Ishikawa (cell line): ENCODE results near the gene MTG2.

ENCODE experiments used
- EP300 ChIP-seq: IDR thresholded peaks from 2 replicates; pipeline ENCODE4 v1.6.1; 2012; ENCODE audit warnings: borderline replicate concordance
- MAX ChIP-seq: IDR thresholded peaks from 2 replicates; pipeline ENCODE4 v1.6.1; 2012
- REST ChIP-seq: IDR thresholded peaks from 2 replicates; pipeline ENCODE4 v1.6.1; 2012; ENCODE audit warnings: low read depth, mild to moderate bottlenecking
- TEAD4 ChIP-seq: IDR thresholded peaks from 2 replicates; pipeline ENCODE4 v1.6.1; 2012
- USF1 ChIP-seq: IDR thresholded peaks from 2 replicates; pipeline ENCODE4 v1.6.1; 2012
- YY1 ChIP-seq: IDR thresholded peaks from 2 replicates; pipeline ENCODE4 v1.6.1; 2012; ENCODE audit warnings: low read depth

- TF ChIP-seq REST (no peak), EP300 (no peak), MAX (no peak), USF1 (no peak), TEAD4 (no peak), YY1 (no peak)
Measured at GRCh38 chr20:62147125-62147524, 35.7 kb upstream of the MTG2 start.
